Psoas muscle (tissue), 8 donors: ENCODE results near the gene TTBK1. TPM values are rescaled to one million over a fixed set of nuclear protein-coding genes. Genes with fewer than 3 reads are reported as not detected.

Experiments used
- ATAC-seq, 4 donors: fragments of 200-7000 bp; cut with Tn5 transposase; one replicate each; pipeline ENCODE4 v1.9.1; 2020; ENCODE audit warnings: moderate library complexity in 3 of 4, mild to moderate bottlenecking in 2 of 4
- DNase-seq, 2 donors: peaks; one replicate each; pipeline ENCODE4 v3.0.0-alpha.2; 2020
- H3K27ac ChIP-seq: fragments of 200-600 bp; one replicate; pipeline ENCODE4 v1.8.0; 2022
- H3K27me3 ChIP-seq, 3 donors: fragments of 200-600 bp in 1 of 3; one replicate each; pipeline versions ENCODE4 v1.6.1 to v1.8.0; 2013 to 2022; ENCODE audit warnings: low read length in 2 of 3, mild to moderate bottlenecking in 2 of 3, moderate library complexity in 1 of 3; ENCODE audit not compliant: insufficient read depth in 3 of 3
- H3K36me3 ChIP-seq, 2 donors: fragments of 200-600 bp in 1 of 2; one replicate each; pipeline versions ENCODE4 v1.6.1 to v1.8.0; 2013 to 2022; ENCODE audit warnings: low read depth in 1 of 2, mild to moderate bottlenecking in 1 of 2, moderate library complexity in 1 of 2; ENCODE audit not compliant: insufficient read depth in 1 of 2
- H3K4me1 ChIP-seq: fragments of 200-600 bp; one replicate; pipeline ENCODE4 v1.8.0; 2022
- H3K4me3 ChIP-seq: fragments of 200-600 bp; one replicate; pipeline ENCODE4 v1.8.0; 2022; ENCODE audit warnings: mild to moderate bottlenecking
- H3K9me3 ChIP-seq: fragments of 200-600 bp; one replicate; pipeline ENCODE4 v1.8.0; 2022
- WGBS, 3 donors: extraction: QIAGEN DNeasy Blood & Tissue Kit; methylation state at CpG; one replicate each; pipeline versions ENCODE4 v1.1.6 to v1.1.7; 2013; 5-methylcytosine and 5-hydroxymethylcytosine counted together
- intact Hi-C, 2 donors: fragments of 100-400 bp; cut with DNase I; formaldehyde crosslinking; loops; one replicate each; pipeline versions ENCODE4 v1.11.0 to v1.14.2; 2022
- polyA plus RNA-seq, 3 donors: library from polyadenylated mRNA; stranded (reverse); fragments of 200-250 nt; gene quantifications; one replicate each; pipeline ENCODE4 v1.2.3, GENCODE V29; 2013
- total RNA-seq, 4 donors: library from RNA; stranded (reverse); fragmentation: NEBNext Ultra II Directional in 2 of 4; extraction: Animal tissue kit (Norgen Biotek cat#: 25700) in 2 of 4; gene quantifications; one replicate each; pipeline versions ENCODE4 v1.2.1 to v1.2.4, GENCODE V29; 2021 to 2023
- TF ChIP-seq, protein P1 (sequence below): fragments of 200-600 bp; IDR thresholded peaks from one replicate; pipeline ENCODE4 v1.8.0; 2022; ENCODE audit warnings: antibody characterized with exemption
- donor health status: healthy with polysubstance abuse.
- donor health status: DM: no; HTN: no; CAD: no; lungs with moderate emphysema.
- donor health status: Bipolar disorder and iron deficiency.
- donor health status: healthy.
- donor health status: DM: yes; HTN: yes; CAD: no.
- donor health status: DM: no; HTN: no; CAD: no.
- donor health status: DM: no; HTN: no; CAD: no.
- donor health status: DM: yes; HTN: yes; CAD: no.

The TTBK1 gene
- total and polyA plus RNA-seq, 7 donors = 0.01 to 0.03 TPM; not detected in 5

DNA sequence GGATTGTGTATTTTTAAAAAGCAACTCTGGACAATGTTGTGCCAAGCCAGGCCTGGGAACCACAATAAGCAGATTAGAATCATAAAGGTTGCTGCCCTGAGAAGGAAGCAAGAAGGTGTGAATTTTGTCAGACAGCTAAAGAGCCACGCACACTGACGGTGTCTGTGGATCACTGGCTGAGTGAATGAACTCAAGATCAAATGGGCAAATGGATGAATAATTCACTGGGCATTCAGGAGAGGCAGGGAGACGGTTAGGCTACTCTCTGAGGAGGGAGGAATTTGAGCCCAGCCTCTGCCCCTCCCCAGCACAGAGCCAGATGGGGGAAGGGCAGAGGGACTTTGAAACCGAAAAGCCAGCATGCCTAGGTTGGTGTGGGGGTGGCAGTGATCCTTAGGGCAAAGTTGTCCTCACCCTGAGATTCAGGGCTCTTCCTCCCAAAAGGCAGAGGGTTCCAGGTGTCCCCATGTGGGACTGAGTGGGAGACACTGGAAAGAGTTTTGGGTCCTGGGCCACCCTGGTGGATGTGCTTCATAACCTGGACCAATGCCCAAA, 35.3 kb downstream of the TTBK1 start:
- Histone ChIP-seq H3K9me3 (no peaks in the 10 kb centered on the region), H3K27me3 (peaks cover 0 to 64% (median 20%) of the 10 kb centered on the region in 3 donors), H3K4me1 (no peaks in the 10 kb centered on the region), H3K36me3 (no peaks in the 10 kb centered on the region), H3K4me3 (no peak overlapping the region), H3K27ac (no peak overlapping the region)
- intact Hi-C loops = no loop called here
- ATAC-seq (no peak), DNase-seq (no peak)
- WGBS, 3 donors = 55 to 74% (median 59%) methylated on average over 4 of the region's 4 CpGs
- TF ChIP-seq, protein P1, sequence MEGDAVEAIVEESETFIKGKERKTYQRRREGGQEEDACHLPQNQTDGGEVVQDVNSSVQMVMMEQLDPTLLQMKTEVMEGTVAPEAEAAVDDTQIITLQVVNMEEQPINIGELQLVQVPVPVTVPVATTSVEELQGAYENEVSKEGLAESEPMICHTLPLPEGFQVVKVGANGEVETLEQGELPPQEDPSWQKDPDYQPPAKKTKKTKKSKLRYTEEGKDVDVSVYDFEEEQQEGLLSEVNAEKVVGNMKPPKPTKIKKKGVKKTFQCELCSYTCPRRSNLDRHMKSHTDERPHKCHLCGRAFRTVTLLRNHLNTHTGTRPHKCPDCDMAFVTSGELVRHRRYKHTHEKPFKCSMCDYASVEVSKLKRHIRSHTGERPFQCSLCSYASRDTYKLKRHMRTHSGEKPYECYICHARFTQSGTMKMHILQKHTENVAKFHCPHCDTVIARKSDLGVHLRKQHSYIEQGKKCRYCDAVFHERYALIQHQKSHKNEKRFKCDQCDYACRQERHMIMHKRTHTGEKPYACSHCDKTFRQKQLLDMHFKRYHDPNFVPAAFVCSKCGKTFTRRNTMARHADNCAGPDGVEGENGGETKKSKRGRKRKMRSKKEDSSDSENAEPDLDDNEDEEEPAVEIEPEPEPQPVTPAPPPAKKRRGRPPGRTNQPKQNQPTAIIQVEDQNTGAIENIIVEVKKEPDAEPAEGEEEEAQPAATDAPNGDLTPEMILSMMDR = no peak

DNA sequence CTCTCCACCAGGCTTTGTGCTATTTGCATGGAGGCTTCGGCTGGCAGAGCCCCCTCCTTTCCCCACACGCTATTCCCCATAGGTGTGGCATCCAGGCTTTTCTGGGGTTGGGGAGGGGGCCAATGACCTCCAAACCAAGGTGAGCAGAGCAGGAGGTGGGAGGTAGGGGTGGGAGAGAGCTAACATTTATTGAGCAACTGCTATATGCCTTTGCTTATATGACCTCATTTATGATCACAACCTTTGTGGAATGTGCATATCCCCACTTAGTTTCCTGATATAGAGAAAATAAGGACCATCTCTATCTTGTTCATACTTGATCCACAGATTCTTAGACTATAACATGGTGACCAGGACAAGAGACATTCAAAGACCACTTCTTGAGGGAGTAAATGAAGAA, 37.0 kb downstream of the TTBK1 start:
- intact Hi-C loops = no loop called here
- WGBS, 3 donors = 65 to 79% (median 66%) methylated on average over 2 of the region's 2 CpGs
- H3K9me3 ChIP-seq = no peaks in the 10 kb centered on the region
- peaks cover 0 to 62% (median 14%) of the 10 kb centered on the region in 3 donors for H3K27me3 ChIP-seq
- H3K4me1 ChIP-seq = no peaks in the 10 kb centered on the region
- ATAC-seq = no peak
- no peak overlapping the region for H3K27ac ChIP-seq
- no peak for DNase-seq
- TF ChIP-seq, protein P1 = no peak
- no peak overlapping the region for H3K4me3 ChIP-seq
- H3K36me3 ChIP-seq = no peaks in the 10 kb centered on the region

DNA sequence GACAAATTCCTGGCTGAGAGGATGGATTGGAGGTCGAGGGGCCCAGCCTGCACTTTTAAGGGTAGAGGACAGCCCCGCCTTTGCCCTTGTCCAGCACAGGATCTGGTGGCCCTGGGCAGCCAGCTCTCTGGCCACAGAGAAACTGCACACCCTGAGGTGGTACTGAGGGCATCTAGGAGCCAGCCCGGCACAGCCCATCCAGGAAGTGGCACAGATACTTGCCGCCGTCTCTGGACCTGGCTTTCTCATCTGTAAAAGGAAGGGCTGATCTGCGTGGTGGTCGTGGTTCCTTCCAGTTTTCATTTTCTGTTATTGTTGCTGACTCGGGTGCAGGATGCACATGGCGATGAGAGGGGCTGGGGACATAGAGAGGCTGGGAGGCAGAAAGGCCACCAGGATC, 38.8 kb downstream of the TTBK1 start:
- TF ChIP-seq, protein P1 = no peak
- no peak overlapping the region for H3K4me3 ChIP-seq
- H3K27me3 ChIP-seq = peaks cover 0 to 63% (median 10%) of the 10 kb centered on the region in 3 donors
- no peak overlapping the region for H3K27ac ChIP-seq
- H3K9me3 ChIP-seq = no peaks in the 10 kb centered on the region
- intact Hi-C loops = no loop called here
- no peaks in the 10 kb centered on the region for H3K36me3 ChIP-seq
- no peak for ATAC-seq
- no peaks in the 10 kb centered on the region for H3K4me1 ChIP-seq
- WGBS, 3 donors = 62 to 72% (median 64%) methylated on average over 9 of the region's 9 CpGs
- DNase-seq = no peak

DNA sequence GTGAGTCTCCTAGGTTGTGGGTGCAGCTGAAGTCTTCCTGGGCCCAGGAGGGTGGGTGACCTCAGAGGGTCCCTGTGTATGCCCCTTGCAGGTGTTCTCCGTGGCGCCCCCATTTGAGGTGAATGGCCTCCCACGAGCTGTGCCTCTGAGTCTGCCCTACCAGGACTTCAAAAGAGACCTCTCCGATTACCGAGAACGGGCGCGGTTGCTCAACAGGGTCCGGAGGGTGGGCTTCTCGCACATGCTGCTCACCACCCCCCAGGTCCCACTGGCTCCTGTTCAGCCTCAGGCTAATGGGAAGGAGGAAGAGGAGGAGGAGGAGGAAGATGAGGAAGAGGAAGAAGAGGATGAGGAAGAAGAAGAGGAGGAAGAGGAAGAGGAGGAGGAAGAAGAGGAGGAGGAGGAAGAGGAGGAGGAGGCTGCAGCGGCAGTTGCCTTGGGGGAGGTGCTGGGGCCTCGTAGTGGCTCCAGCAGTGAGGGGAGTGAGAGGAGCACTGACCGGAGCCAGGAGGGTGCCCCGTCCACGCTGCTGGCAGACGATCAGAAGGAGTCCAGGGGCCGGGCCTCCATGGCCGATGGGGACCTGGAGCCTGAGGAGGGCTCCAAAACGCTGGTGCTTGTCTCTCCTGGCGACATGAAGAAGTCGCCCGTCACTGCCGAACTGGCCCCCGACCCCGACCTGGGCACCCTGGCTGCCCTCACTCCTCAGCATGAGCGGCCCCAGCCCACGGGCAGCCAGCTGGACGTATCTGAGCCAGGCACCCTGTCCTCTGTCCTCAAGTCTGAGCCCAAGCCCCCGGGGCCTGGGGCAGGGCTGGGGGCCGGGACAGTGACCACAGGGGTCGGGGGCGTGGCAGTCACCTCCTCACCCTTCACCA, 39.6 kb downstream of the TTBK1 start:
- TF ChIP-seq, protein P1 = no peak
- Histone ChIP-seq H3K27ac (no peak overlapping the region), H3K4me3 (no peak overlapping the region), H3K36me3 (no peaks in the 10 kb centered on the region), H3K27me3 (peaks cover 0 to 63% (median 10%) of the 10 kb centered on the region in 3 donors), H3K4me1 (no peaks in the 10 kb centered on the region), H3K9me3 (no peaks in the 10 kb centered on the region)
- DNase-seq (no peak), ATAC-seq (no peak)
- intact Hi-C loops = no loop called here
- WGBS, 3 donors = 61 to 68% (median 68%) methylated on average over 27 to 32 of the region's 32 CpGs
